ENCODE data around the gene OR51G1.
"Not testable (repeated sequence)": the region's sequence is repeated elsewhere in the genome, so short reads cannot be mapped to it uniquely, and the experiment has no call there.

OR51G1 gene, protein sequence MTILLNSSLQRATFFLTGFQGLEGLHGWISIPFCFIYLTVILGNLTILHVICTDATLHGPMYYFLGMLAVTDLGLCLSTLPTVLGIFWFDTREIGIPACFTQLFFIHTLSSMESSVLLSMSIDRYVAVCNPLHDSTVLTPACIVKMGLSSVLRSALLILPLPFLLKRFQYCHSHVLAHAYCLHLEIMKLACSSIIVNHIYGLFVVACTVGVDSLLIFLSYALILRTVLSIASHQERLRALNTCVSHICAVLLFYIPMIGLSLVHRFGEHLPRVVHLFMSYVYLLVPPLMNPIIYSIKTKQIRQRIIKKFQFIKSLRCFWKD

DNA sequence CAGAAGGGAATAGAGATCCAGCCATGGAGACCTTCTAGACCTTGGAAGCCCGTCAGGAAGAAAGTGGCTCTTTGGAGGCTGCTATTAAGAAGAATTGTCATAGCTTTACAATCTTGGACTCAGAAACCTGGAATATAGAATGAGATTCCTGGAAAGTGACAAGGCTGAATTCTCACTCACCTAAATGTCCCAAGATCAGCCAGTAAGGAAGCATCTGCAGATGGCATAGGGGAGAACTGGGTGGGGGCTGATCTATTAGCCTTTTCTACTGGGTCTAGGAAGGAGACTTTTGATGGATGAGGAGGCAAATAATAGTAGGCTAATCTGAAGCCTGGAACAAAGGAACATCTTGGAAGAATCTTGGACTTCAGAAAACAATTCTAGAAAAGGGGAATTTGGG is at the start of gene OR51G1:
TSS of gene OR51G1 (minus strand) at position 101 of the 400 bp plus-strand sequence. CDS start at position 101, 0 bp downstream.
- Histone ChIP-seq H3K4me1 (ENCODE audit: insufficient read depth, low read length) (no peaks in the 10 kb centered on the region), H3K9me3 (ENCODE audit: control insufficient read depth, insufficient read depth, low read length) (no peaks in the 10 kb centered on the region), H3K9ac (ENCODE audit: low read depth, low read length) (no peak within 1 kb of the TSS), H3K36me3 (ENCODE audit: insufficient read depth, low read length) (no peaks in the 10 kb centered on the region)

DNA sequence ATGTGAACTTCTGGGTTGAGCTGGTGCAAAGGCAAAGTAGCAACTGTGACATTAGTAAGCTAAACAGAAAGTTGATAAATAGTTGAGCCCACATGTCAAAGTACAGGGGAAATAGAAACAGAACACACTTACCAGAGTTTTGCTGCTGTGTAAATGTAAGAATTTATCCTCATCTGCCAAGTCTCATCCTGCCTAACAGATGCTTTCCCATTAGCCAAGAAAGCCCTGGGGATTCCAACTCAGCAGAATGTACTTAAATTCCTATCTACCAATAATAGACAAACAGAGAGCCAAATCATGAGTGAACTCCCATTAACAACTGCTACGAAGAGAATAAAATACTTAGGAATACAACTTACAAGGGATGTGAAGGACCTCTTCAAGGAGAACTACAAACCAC is 38.7 kb upstream of the OR51G1 start:
- H3K9me3 ChIP-seq (ENCODE audit: control insufficient read depth, insufficient read depth, low read length) = no peaks in the 10 kb centered on the region
- H3K9ac ChIP-seq (ENCODE audit: low read depth, low read length) = no peak overlapping the region
- no peaks in the 10 kb centered on the region for H3K36me3 ChIP-seq (ENCODE audit: insufficient read depth, low read length)
- no peaks in the 10 kb centered on the region for H3K4me1 ChIP-seq (ENCODE audit: insufficient read depth, low read length)

DNA sequence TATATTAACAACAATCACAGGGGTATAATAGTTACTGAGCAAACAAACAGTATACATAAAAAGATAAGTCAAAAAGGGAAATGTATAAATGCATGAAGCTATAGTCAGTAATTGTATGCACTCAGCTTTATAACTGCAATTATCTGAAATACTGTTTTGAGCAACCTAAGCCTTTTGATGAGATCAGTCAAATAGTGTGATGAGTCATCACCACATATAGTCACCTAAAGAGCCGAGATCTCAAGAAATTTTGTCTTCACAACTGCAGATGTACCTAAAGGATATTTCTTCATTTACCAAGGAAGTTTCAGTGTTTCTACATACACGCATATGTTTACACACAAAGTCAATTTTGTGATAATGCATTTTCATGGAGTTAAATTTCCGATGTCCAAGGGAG is 36.7 kb upstream of the OR51G1 start:
- no peak overlapping the region for H3K9ac ChIP-seq (ENCODE audit: low read depth, low read length)

DNA sequence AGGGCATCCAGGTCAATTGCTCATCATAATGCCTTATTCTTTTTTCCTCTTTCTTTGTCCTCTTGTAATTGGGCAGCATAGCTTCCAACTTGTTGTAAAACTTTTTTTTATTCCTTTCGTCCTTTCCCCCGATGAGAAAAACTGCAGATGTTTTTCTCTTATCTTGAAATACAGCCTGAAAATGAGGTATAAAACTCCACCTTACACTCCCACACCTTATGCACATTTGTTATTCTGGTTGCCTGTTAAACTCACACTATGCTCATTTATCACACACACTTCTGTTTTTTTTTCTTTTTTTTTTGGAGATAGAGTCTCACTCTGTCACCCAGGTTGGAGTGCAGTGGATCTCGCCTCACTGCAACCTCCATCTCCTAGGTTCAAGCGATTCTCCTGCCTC is 33.3 kb upstream of the OR51G1 start:
- H3K4me1 ChIP-seq (ENCODE audit: insufficient read depth, low read length) = no peaks in the 10 kb centered on the region
- H3K9ac ChIP-seq (ENCODE audit: low read depth, low read length) = no peak overlapping the region
- H3K9me3 ChIP-seq (ENCODE audit: control insufficient read depth, insufficient read depth, low read length) = no peaks in the 10 kb centered on the region
- H3K36me3 ChIP-seq (ENCODE audit: insufficient read depth, low read length) = no peaks in the 10 kb centered on the region

More for the DNA sequence above, 36.7 kb upstream of the OR51G1 start:
- Histone ChIP-seq H3K9me3 (ENCODE audit: control insufficient read depth, insufficient read depth, low read length) (no peaks in the 10 kb centered on the region), H3K36me3 (ENCODE audit: insufficient read depth, low read length) (no peaks in the 10 kb centered on the region), H3K4me1 (ENCODE audit: insufficient read depth, low read length) (no peaks in the 10 kb centered on the region)

DNA sequence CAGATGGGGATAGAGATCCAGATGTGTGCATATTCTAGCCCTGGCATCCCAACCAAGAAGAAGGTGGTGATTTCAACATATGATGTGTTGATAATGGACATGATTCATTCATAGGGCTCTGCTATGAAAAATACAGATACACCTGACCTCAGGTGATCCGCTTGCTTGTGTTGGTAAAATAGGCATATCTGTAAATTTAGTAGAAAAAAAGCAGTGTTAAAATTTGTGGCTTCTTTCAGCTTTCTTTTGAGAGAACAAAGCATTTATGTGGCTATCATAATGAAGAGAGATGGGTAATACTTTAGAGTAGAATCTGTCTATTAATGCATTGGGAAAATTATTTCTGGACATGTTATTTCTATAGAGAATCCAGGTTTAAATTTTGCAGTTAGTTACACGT is 31.5 kb upstream of the OR51G1 start, which contains the start of gene OR51A2:
TSS of gene OR51A2 (minus strand) at position 101 of the 400 bp plus-strand sequence. CDS start at position 101, 0 bp downstream.
- H3K4me1 ChIP-seq (ENCODE audit: insufficient read depth, low read length); H3K9ac ChIP-seq (ENCODE audit: low read depth, low read length); H3K9me3 ChIP-seq (ENCODE audit: control insufficient read depth, insufficient read depth, low read length); H3K36me3 ChIP-seq (ENCODE audit: insufficient read depth, low read length): not testable (repeated sequence)

DNA sequence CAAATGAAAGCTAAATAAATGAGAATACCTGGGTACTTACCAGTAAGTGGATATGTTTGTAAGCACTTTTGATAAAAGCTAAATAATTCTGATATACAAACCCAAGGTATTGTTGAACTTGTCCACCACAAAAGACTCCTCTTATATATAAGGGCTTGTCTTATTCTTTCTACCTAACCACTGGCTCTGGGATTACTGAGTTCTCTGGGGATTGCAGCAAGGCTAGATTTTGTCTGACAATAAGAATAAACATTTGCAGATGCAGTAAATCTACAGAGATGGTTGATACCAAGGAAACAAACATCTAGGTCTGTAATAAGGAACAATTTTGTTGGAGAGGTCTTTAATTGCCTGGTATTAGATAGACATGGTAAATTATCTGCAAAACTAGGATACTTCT is 23.4 kb upstream of the OR51G1 start, which contains the start of gene OR51A4:
TSS of gene OR51A4 (minus strand) at position 101 of the 400 bp plus-strand sequence. CDS start 505 bp downstream, outside the sequence.
- Histone ChIP-seq H3K9ac (ENCODE audit: low read depth, low read length) (no peak within 1 kb of the TSS), H3K9me3 (ENCODE audit: control insufficient read depth, insufficient read depth, low read length) (no peaks in the 10 kb centered on the region), H3K4me1 (ENCODE audit: insufficient read depth, low read length) (no peaks in the 10 kb centered on the region), H3K36me3 (ENCODE audit: insufficient read depth, low read length) (no peaks in the 10 kb centered on the region)

DNA sequence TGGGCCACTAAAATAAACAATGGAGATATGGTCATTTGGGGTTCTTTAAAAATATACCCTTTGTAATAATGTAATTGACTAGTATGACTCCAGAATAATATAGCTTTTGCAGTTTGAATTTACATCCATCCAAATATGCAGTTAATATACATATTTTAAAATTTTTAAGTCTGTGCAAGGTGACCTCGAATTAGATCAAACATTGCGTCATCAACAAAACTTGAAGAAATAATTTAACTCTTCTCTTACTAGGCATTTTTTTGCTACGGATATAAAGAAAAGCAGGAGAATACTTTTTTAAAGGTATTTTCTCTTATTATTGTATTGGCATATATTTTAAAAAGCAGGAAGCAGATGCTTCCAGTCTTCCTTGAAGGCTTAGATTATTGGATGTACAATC is 12.6 kb upstream of the OR51G1 start:
- Histone ChIP-seq H3K9ac (ENCODE audit: low read depth, low read length) (no peak overlapping the region), H3K36me3 (ENCODE audit: insufficient read depth, low read length) (no peaks in the 10 kb centered on the region), H3K9me3 (ENCODE audit: control insufficient read depth, insufficient read depth, low read length) (no peaks in the 10 kb centered on the region), H3K4me1 (ENCODE audit: insufficient read depth, low read length) (no peaks in the 10 kb centered on the region)

DNA sequence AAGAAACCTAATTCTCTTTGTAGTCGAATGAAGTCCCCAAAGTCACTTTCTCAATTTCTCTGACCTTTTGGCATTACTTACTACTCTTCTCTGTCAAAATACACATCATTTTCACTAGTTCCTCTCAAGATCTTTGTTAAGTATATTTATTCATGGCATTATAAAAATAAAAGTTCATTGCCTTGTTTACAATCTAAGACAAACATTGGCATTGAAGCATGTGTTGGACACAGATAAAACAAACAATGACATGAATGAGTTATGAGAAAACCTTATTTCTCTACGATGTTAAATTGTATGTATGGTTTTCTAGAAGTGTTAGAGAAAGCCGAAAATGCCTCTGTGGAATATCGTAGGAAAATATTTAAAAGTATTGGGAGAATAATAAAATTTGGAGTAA is 8.6 kb upstream of the OR51G1 start:
- Histone ChIP-seq H3K36me3 (ENCODE audit: insufficient read depth, low read length) (no peaks in the 10 kb centered on the region), H3K4me1 (ENCODE audit: insufficient read depth, low read length) (no peaks in the 10 kb centered on the region), H3K9ac (ENCODE audit: low read depth, low read length) (no peak overlapping the region), H3K9me3 (ENCODE audit: control insufficient read depth, insufficient read depth, low read length) (no peaks in the 10 kb centered on the region)

DNA sequence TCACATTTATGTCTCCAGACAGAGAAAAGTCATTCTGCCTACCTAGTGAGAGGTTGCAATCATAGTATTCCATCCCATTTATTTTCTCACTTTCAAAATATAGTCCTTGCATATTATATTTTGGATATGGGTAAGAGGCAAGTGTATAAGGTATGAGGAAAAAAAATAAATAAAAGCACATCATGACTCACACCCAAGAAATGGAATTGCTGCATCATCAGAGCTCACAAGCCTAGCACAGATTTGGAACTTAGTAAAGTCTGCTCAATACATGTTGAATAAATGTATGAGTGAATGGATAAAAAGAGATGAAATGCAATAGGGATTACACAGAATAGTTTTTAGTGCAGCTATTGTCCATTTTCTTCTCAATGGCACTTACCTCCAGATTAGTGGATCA is 2.5 kb upstream of the OR51G1 start:
- Histone ChIP-seq H3K4me1 (ENCODE audit: insufficient read depth, low read length) (no peaks in the 10 kb centered on the region), H3K9ac (ENCODE audit: low read depth, low read length) (no peak overlapping the region), H3K9me3 (ENCODE audit: control insufficient read depth, insufficient read depth, low read length) (no peaks in the 10 kb centered on the region), H3K36me3 (ENCODE audit: insufficient read depth, low read length) (no peaks in the 10 kb centered on the region)

DNA sequence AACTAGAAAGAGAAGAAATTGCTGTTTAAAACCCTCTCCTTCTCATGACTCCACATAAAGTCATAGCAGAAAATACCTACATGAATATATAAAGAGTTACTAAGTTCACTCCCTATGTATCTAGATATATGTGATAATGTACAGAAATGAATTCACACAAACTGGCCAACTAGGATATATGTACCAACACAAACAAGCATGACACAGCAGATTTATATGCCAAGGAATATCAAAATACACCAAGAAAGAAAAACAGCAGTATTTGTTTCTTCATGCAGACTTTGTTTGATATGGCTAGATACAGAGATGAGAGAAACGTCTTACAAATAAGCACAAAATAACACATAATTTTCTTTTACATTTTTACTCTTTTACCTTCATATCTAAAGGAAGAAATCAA is 1.8 kb downstream of the OR51G1 start:
- Histone ChIP-seq H3K4me1 (ENCODE audit: insufficient read depth, low read length) (no peaks in the 10 kb centered on the region), H3K9ac (ENCODE audit: low read depth, low read length) (no peak overlapping the region), H3K9me3 (ENCODE audit: control insufficient read depth, insufficient read depth, low read length) (no peaks in the 10 kb centered on the region), H3K36me3 (ENCODE audit: insufficient read depth, low read length) (no peaks in the 10 kb centered on the region)

DNA sequence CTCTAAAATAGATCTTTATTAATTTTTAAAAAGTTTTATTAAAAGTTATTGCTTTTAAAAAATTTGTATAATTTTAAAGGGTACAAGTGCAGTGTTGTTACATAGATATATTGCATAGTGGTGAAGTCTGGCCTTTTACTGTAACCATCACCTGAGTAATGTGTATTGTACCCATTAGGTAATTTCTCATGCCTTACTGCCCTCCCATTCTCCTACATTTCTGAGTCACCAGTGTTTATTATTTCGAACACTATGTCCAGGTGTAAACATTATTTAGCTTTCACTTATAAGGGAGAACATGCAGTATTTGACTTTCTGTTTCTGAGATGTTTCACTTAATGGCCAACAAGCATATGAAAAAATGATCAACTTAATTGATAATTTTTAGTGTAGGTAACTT is 2.3 kb downstream of the OR51G1 start:
- Histone ChIP-seq H3K36me3 (ENCODE audit: insufficient read depth, low read length) (no peaks in the 10 kb centered on the region), H3K9me3 (ENCODE audit: control insufficient read depth, insufficient read depth, low read length) (no peaks in the 10 kb centered on the region), H3K4me1 (ENCODE audit: insufficient read depth, low read length) (no peaks in the 10 kb centered on the region), H3K9ac (ENCODE audit: low read depth, low read length) (no peak overlapping the region)

DNA sequence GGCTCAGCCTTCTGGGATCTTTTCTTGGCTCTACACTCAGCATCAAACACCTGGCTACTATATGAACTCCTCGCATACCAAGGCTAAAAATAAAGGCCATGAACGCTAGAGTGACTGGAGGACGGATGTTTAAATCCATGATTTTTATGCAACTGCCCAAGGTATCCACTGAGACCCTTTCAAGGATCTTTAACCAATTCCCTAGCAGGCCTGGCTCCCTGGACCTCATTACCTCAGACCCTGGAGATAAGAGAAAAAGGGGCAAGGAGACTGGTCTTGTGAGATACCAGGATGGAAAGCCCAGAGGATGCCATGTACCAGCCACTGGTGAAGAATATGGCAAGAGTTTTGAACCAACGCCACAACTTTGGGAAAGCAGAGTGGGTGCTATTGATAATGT is 4.9 kb downstream of the OR51G1 start, which contains the start of gene OR51G2:
TSS of gene OR51G2 (minus strand) at position 101 of the 400 bp plus-strand sequence. CDS start 3,687 bp downstream, outside the sequence.
- H3K9ac ChIP-seq (ENCODE audit: low read depth, low read length) = no peak within 1 kb of the TSS
- no peaks in the 10 kb centered on the region for H3K4me1 ChIP-seq (ENCODE audit: insufficient read depth, low read length)
- H3K9me3 ChIP-seq (ENCODE audit: control insufficient read depth, insufficient read depth, low read length) = no peaks in the 10 kb centered on the region
- H3K36me3 ChIP-seq (ENCODE audit: insufficient read depth, low read length) = no peaks in the 10 kb centered on the region

DNA sequence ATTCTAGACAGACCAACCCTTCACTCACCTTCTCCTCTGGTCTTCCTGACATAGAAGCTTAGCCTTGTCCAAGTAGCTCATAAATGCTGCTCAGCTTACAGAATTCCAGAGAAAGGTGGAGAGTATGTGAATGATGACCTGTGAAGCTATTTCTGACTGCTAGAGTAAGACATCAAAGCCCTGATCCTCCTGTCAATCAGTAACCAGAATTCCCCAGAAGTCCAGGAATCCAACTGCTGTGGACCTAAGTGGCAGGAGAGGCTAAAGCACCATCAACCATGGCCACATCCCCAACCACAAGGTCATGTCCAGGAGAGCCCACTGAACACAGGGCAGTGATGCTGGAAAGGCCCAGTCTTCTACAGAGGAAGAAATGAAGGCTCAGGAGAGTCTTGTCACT is 7.6 kb downstream of the OR51G1 start:
- no peaks in the 10 kb centered on the region for H3K9me3 ChIP-seq (ENCODE audit: control insufficient read depth, insufficient read depth, low read length)
- H3K4me1 ChIP-seq (ENCODE audit: insufficient read depth, low read length) = no peaks in the 10 kb centered on the region
- H3K9ac ChIP-seq (ENCODE audit: low read depth, low read length) = no peak overlapping the region
- no peaks in the 10 kb centered on the region for H3K36me3 ChIP-seq (ENCODE audit: insufficient read depth, low read length)

DNA sequence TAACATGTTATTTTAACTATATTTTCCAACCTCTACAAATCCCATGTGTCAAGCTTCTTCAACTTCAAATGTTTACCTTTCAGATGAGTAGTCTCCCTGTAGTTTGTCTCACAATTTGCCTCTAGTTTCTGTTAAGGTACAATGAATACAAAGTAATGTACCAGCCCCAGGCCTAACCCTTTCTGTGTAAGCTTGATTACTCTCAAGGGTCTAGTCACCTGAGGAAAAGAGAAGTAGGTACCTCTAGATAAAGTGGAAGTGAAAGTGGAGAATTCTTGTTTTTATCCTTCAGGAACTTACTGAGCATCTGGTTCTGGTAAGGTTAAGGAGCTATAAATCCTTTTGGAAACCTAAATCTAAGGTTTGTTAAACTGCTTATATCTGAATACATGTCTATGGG is 20.7 kb downstream of the OR51G1 start, which contains the start of gene OR51A7:
TSS of gene OR51A7 (plus strand) at position 300 of the 400 bp plus-strand sequence. CDS start 3,587 bp downstream, outside the sequence.
- no peak within 1 kb of the TSS for H3K9ac ChIP-seq (ENCODE audit: low read depth, low read length)
- H3K4me1 ChIP-seq (ENCODE audit: insufficient read depth, low read length) = no peaks in the 10 kb centered on the region
- H3K9me3 ChIP-seq (ENCODE audit: control insufficient read depth, insufficient read depth, low read length) = no peaks in the 10 kb centered on the region
- H3K36me3 ChIP-seq (ENCODE audit: insufficient read depth, low read length) = no peaks in the 10 kb centered on the region

DNA sequence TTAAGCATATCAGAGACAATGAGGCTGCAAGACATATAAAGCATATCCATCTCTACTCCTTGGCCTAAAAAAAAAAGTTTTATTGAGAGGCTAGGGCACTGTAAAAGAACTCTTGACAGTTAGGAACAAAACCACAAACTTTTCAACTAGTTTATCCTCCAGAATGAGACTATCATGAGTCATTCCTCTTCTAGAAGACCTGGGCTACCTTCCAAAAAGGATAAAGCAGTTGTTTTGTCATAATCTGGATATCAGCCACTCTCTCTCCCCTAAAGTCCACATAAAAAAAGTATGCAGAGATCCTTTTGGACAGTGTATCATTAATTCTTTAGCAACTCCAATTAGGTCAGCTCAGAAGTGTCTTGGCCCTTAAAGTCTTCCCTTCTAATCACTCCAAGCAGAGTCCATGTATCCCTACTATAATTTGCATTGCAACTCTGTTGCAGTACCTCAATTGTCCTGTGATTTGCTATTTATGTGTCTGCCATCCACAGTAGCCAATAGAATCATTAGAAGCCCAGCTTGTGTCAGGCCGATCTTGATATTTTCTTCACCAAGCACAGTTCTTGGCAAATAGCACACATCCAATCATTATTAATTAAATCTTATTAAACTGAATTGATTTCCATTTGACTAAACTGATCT is 32.0 kb downstream of the OR51G1 start:
- Histone ChIP-seq H3K9ac (ENCODE audit: low read depth, low read length) (no peak overlapping the region), H3K36me3 (ENCODE audit: insufficient read depth, low read length) (no peaks in the 10 kb centered on the region), H3K9me3 (ENCODE audit: control insufficient read depth, insufficient read depth, low read length) (no peaks in the 10 kb centered on the region), H3K4me1 (ENCODE audit: insufficient read depth, low read length) (no peaks in the 10 kb centered on the region)

Measured in ES-I3 (cell line).